ENCODE data around the gene TMPRSS9. TPM values are rescaled to one million over a fixed set of nuclear protein-coding genes. Genes with fewer than 3 reads are reported as not detected.

TMPRSS9 gene
- total and polyA plus RNA-seq, 8 donors: 1.1 TPM; not detected in 7

DNA sequence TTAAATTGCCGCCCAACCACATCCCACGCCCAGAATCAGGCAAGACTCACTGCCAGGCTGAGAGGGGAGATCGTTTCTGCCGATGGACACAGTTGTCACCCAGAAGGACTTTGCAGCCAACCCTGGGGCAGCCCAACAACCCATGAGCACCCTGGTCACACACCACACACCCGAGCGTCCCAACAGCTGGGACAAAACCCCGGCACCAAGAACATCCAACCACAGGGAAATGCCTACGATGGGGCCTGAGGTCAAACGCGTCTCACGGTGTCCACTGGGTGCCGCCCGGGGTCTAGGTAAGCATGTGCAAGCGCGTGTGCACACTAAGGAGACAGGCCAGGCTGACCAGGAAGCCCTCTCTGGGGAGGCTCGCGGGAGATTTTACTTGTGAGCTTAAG is 83.7 kb downstream of the TMPRSS9 start:
- Histone ChIP-seq H3K27me3 (no peaks in the 10 kb centered on the region), H3K9me3 (no peaks in the 10 kb centered on the region), H3K27ac (no peak overlapping the region), H3K4me1 (no peaks in the 10 kb centered on the region), H3K4me3 (no peak overlapping the region), H3K36me3 (peaks cover 9 to 48% (median 41%) of the 10 kb centered on the region in 4 donors)
- 89 to 92% (median 90%) methylated on average over 15 to 17 of the region's 17 CpGs for WGBS, 5 donors
- DNase-seq: no peak
- intact Hi-C loops (cut with DNase I; ENCODE audit: low total_unique reads): loop anchor here (10.0 kb wide), 1 partner anchor 159 kb away; the partner anchor contains the start of gene PEAK3
- TF ChIP-seq POLR2AphosphoS5 (IDR thresholded peaks at IDR 0.05) (no peak), POLR2A (IDR thresholded peaks at IDR 0.05) (no peak), EP300 (IDR thresholded peaks at IDR 0.05) (no peak)
- TF ChIP-seq, protein P1, sequence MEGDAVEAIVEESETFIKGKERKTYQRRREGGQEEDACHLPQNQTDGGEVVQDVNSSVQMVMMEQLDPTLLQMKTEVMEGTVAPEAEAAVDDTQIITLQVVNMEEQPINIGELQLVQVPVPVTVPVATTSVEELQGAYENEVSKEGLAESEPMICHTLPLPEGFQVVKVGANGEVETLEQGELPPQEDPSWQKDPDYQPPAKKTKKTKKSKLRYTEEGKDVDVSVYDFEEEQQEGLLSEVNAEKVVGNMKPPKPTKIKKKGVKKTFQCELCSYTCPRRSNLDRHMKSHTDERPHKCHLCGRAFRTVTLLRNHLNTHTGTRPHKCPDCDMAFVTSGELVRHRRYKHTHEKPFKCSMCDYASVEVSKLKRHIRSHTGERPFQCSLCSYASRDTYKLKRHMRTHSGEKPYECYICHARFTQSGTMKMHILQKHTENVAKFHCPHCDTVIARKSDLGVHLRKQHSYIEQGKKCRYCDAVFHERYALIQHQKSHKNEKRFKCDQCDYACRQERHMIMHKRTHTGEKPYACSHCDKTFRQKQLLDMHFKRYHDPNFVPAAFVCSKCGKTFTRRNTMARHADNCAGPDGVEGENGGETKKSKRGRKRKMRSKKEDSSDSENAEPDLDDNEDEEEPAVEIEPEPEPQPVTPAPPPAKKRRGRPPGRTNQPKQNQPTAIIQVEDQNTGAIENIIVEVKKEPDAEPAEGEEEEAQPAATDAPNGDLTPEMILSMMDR (IDR thresholded peaks at IDR 0.05): no peak

DNA sequence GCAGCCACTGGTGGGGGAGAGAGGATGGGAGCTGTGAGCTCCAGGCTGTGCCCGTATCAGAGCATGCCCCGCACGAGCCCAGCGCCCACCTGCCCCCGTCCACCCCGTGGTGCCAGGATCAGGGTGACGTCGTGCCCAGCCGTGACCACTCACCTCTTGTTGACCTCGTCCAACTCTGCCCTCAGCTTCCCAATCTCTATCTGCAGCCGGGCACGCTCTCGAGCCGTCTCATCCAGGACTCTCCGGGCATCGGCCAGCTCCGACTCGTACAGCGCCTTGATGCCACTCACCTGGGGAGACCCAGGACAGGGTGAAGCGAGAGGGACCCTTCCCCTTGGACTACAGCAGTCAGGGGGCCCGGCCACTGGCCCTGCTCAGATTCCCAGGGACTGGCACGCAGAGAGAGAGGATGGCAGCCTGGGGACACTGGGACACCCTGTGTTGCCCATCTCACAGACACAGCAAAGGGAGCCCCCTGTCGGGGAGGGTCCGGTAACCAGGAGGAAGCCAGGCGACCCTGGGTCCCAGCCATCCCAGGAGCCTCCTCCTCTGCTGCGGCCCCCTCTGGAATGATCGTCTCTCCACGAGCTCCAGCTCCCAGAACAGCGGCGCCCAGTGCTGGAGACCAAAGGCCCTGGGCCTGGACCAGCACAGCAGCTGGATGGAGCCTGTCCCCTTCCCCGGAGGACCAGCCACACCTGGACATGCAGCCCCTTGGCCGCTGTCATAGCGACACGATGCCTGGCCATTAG is 84.4 kb downstream of the TMPRSS9 start:
- H3K4me3 ChIP-seq: no peak overlapping the region
- DNase-seq: no peak
- WGBS, 5 donors: 92 to 96% (median 94%) methylated on average over 30 to 34 of the region's 34 CpGs
- no peaks in the 10 kb centered on the region for H3K9me3 ChIP-seq
- intact Hi-C loops (cut with DNase I; ENCODE audit: low total_unique reads): loop anchor here (10.0 kb wide), 1 partner anchor 160 kb away; the partner anchor contains the start of gene PEAK3
- no peak for TF ChIP-seq EP300 (IDR thresholded peaks at IDR 0.05)
- TF ChIP-seq, protein P1 (IDR thresholded peaks at IDR 0.05): no peak
- TF ChIP-seq POLR2AphosphoS5 (IDR thresholded peaks at IDR 0.05): no peak
- no peak for TF ChIP-seq POLR2A (IDR thresholded peaks at IDR 0.05)
- no peaks in the 10 kb centered on the region for H3K4me1 ChIP-seq
- H3K27me3 ChIP-seq: no peaks in the 10 kb centered on the region
- peaks cover 9 to 44% (median 40%) of the 10 kb centered on the region in 4 donors for H3K36me3 ChIP-seq
- H3K27ac ChIP-seq: no peak overlapping the region

DNA sequence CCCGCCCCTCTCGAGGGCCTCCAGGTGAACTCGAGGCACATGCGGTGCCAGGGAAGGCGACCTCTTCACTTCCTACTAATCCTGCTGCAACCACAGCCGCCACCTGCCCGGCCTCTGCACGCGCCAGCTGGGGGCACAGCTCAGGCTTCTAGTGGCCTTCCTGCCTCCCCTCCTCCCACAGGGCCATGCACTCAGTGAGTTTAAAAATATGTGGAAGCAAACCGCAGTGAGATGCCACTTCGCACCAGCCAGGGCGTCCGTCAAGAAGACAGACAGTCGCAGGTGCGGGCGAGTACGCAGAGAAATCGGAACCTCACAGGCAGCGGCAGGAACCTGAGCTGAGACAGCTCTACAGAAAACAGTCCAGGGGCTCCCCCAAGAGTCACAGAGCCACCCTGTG is 86.3 kb downstream of the TMPRSS9 start:
- intact Hi-C loops (cut with DNase I; ENCODE audit: low total_unique reads): loop anchor here (10.0 kb wide), 1 partner anchor 162 kb away; the partner anchor contains the start of gene PEAK3
- Histone ChIP-seq H3K4me3 (no peak overlapping the region), H3K36me3 (peaks cover 7 to 47% (median 39%) of the 10 kb centered on the region in 4 donors), H3K27me3 (no peaks in the 10 kb centered on the region), H3K4me1 (no peaks in the 10 kb centered on the region), H3K9me3 (no peaks in the 10 kb centered on the region), H3K27ac (no peak overlapping the region)
- 61 to 77% (median 73%) methylated on average over 18 to 19 of the region's 19 CpGs for WGBS, 5 donors
- no peak for TF ChIP-seq POLR2A (IDR thresholded peaks at IDR 0.05)
- no peak for TF ChIP-seq POLR2AphosphoS5 (IDR thresholded peaks at IDR 0.05)
- TF ChIP-seq, protein P1 (IDR thresholded peaks at IDR 0.05): no peak
- TF ChIP-seq EP300 (IDR thresholded peaks at IDR 0.05): no peak
- DNase-seq: peak in 1 of 2 donors; percentile 69

DNA sequence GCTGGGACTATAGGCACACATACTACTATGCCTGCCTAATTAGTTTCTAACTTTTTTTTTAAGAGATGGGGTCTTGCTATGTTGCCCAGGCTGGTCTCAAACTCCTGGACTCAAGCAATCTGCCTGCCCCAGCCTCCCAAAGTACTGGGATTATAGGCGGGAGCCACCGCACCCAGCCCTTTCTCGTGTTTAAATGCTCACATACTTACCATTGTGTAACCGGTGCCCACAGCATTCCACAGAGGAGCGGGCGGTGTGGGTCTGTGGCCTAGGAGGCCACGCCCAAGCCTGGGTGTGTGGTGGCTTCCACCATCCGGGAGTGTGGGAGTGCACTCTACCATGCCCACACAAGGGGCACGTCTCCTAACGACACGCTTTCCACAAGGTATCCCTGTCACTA is 89.0 kb downstream of the TMPRSS9 start:
- WGBS, 5 donors: 90 to 96% (median 91%) methylated on average over 11 of the region's 11 CpGs

More for the DNA sequence above, 89.0 kb downstream of the TMPRSS9 start:
- H3K36me3 ChIP-seq: peaks cover 0 to 26% (median 17%) of the 10 kb centered on the region in 4 donors
- H3K4me3 ChIP-seq: no peak overlapping the region
- no peaks in the 10 kb centered on the region for H3K9me3 ChIP-seq
- no peaks in the 10 kb centered on the region for H3K4me1 ChIP-seq
- intact Hi-C loops (cut with DNase I; ENCODE audit: low total_unique reads): loop anchor here (10.0 kb wide), 1 partner anchor 164 kb away; the partner anchor contains the start of gene PEAK3
- TF ChIP-seq, protein P1 (IDR thresholded peaks at IDR 0.05): no peak
- TF ChIP-seq EP300 (IDR thresholded peaks at IDR 0.05) (no peak), POLR2AphosphoS5 (IDR thresholded peaks at IDR 0.05) (no peak), POLR2A (IDR thresholded peaks at IDR 0.05) (no peak)
- DNase-seq: no peak
- no peaks in the 10 kb centered on the region for H3K27me3 ChIP-seq
- H3K27ac ChIP-seq: no peak overlapping the region
